H1 (cell line): ENCODE results near the gene MDC1. TPM values are rescaled to one million over a fixed set of nuclear protein-coding genes. Genes with fewer than 3 reads are reported as not detected.
A peak's percentile ranks its signal among the peaks of the same experiment; 100 is the strongest.

Experiments used
- polyA plus RNA-seq, 7 experiments: library from polyadenylated mRNA; depleted of rRNA in 3 of 7; stranded (reverse) in 5 of 7; unstranded in 2 of 7; fragments of >200 nt in 5 of 7; fragments of 200-250 nt in 2 of 7; gene quantifications; 1 replicate in 5 of 7; 2 replicates in 1 of 7; 4 replicates in 1 of 7; pipeline versions ENCODE4 v1.2.1 to v1.2.3, GENCODE V29; 2011 to 2013; ENCODE audit warnings: missing spikeins in 2 of 7, mixed read lengths in 2 of 7
- total RNA-seq: library from RNA; stranded (reverse); fragmentation: NEBNext Ultra II Directional; extraction: Animal tissue kit (Norgen Biotek cat#: 25700); gene quantifications from 2 replicates; pipeline ENCODE4 v1.2.1, GENCODE V29; 2021
- TF ChIP-seq, protein P1 (sequence below): IDR thresholded peaks from 2 replicates; pipeline ENCODE4 v1.6.1; 2012; ENCODE audit warnings: inconsistent platforms

The MDC1 gene
- total and polyA plus RNA-seq, 2 of the 8 experiments (the other 6 are each of a cell fraction or from before 2014, with no cell fraction given) = 29.9 to 81.1 TPM

DNA sequence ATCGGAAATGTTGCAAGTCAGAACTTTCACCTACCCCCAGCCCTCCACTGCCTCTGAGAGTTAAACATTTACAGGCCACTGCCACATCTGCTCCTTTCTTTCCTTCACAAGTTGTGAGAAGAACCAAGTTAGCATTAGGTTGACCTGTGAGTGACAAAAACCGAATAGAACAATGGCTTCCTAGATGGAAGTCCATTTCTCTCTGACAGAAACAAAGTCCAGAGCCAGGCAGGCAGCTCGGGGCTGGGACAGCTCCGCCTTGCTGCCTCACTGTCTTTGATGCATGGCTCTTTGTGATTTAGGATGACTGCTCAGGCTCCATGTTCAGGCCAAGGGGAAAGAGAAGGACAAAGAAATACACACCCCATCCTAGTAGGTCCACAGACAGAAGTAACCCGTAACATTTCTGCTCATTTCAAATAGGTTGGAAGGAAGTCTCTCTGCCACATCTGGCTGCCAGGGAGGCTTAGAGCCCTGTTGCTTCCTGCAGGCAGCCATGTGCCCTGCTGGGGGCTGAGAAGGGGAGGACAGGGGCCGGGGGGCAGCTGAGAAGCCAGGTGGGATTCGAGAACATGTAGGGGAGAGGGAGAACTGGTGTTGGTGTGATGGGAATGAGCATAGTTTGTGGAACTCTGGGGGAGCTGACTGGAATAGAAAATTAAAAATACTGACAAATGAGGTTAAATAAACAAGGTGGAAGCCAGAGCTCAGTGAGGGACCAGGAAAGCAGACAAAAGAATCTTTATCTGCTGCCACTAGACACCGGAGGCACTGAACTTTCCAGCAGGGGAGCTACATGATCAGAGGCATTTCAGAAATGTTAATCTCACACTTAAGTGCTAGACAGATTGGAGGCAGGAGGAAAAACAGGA is 46.8 kb upstream of the MDC1 start (continued):
- TF ChIP-seq, protein P1, sequence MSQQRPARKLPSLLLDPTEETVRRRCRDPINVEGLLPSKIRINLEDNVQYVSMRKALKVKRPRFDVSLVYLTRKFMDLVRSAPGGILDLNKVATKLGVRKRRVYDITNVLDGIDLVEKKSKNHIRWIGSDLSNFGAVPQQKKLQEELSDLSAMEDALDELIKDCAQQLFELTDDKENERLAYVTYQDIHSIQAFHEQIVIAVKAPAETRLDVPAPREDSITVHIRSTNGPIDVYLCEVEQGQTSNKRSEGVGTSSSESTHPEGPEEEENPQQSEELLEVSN = 0 out of 2 replicates have a peak, but pooled peaks have one; percentile 33
